ENCODE results near the gene TNP2. TPM values are rescaled to one million over a fixed set of nuclear protein-coding genes. Genes with fewer than 3 reads are reported as not detected.

TNP2 gene
- total and polyA plus RNA-seq, 7 donors, result not detected

GRCh38 chr16:11248133-11248532, 21.0 kb downstream of the TNP2 start:
- intact Hi-C loops (cut with DNase I), result no loop called here

DNA sequence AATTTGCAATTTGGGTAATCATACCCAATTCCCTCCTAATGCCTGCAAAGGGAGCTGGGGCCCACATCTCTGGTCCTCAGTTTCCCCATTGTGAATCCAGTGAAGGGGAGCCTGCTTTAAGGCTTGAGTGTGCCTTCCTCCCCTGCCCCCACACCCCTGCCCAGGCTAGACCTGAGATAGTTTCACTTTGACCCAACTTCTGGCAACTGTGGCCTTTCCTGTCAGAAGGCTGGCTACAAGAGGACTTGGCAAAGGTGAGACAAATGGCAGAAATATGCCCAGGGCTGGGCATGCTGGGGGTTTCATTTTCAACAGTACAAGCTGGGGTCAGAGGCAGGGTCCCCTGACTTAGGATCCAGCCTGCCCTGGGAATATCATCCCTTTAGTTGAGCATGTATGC, 23.1 kb downstream of the TNP2 start:
- H3K36me3 ChIP-seq (ENCODE audit: insufficient read depth in 1 of 2, low read depth in 1 of 2), result no peaks in the 10 kb centered on the region
- H3K27me3 ChIP-seq (ENCODE audit: insufficient read depth in 3 of 3, low read length in 2 of 3), result no peaks in the 10 kb centered on the region
- no peak overlapping the region for H3K4me3 ChIP-seq
- DNase-seq (no peak), ATAC-seq (no peak)
- H3K9me3 ChIP-seq, result no peaks in the 10 kb centered on the region
- peaks cover under 1% of the 10 kb centered on the region for H3K4me1 ChIP-seq
- intact Hi-C loops (cut with DNase I), result no loop called here
- no peak for TF ChIP-seq CTCF (IDR thresholded peaks at IDR 0.05)
- no peak overlapping the region for H3K27ac ChIP-seq

More at GRCh38 chr16:11248133-11248532, 21.0 kb downstream of the TNP2 start:
- Histone ChIP-seq H3K27ac (no peak overlapping the region), H3K9me3 (no peaks in the 10 kb centered on the region), H3K4me3 (no peak overlapping the region), H3K27me3 (ENCODE audit: insufficient read depth in 3 of 3, low read length in 2 of 3) (no peaks in the 10 kb centered on the region), H3K4me1 (no peaks in the 10 kb centered on the region), H3K36me3 (ENCODE audit: insufficient read depth in 1 of 2, low read depth in 1 of 2) (no peaks in the 10 kb centered on the region)
- no peak for TF ChIP-seq CTCF (IDR thresholded peaks at IDR 0.05)
- no peak for DNase-seq
- no peak for ATAC-seq
- 75 to 86% (median 80%) methylated on average over 8 of the region's 8 CpGs for WGBS, 3 donors

DNA sequence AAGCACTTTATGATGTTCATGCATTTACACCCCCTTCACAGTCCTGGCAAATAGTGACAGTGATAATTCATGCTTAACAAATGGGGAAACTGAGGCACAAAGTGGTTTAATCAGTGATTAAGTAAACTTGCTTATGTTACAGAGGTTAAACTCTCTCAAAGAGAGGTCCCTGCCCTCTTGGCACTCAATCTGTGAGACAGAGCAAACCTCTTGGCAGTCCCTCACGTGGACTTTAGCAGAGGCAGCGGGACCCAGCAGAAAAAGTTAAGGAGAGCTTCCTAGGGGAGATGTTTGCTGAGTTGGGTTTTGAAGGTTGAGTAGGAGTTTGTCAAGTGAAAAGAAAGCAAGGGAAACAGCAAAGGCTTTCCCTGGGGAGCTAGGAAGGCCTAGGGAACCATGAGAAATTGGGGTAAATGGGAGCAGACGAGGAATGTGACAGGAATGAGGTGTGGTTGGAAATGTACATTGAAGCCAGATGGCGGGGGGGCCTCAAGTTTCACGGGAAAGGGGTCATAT, 23.8 kb downstream of the TNP2 start:
- TF ChIP-seq CTCF (IDR thresholded peaks at IDR 0.05), result no peak
- Histone ChIP-seq H3K36me3 (ENCODE audit: insufficient read depth in 1 of 2, low read depth in 1 of 2) (no peaks in the 10 kb centered on the region), H3K9me3 (no peaks in the 10 kb centered on the region), H3K27ac (no peak overlapping the region), H3K4me1 (peaks cover 8% of the 10 kb centered on the region), H3K4me3 (no peak overlapping the region), H3K27me3 (ENCODE audit: insufficient read depth in 3 of 3, low read length in 2 of 3) (no peaks in the 10 kb centered on the region)
- DNase-seq, result no peak
- WGBS, 3 donors, result 70 to 77% (median 76%) methylated on average over 5 of the region's 5 CpGs
- intact Hi-C loops (cut with DNase I), result no loop called here
- ATAC-seq, result no peak

- TF ChIP-seq CTCF (IDR thresholded peaks at IDR 0.05), result no peak
- no peak for DNase-seq
- Histone ChIP-seq H3K27me3 (ENCODE audit: insufficient read depth in 3 of 3, low read length in 2 of 3) (no peaks in the 10 kb centered on the region), H3K4me1 (peaks cover 13% of the 10 kb centered on the region), H3K36me3 (ENCODE audit: insufficient read depth in 1 of 2, low read depth in 1 of 2) (no peaks in the 10 kb centered on the region), H3K4me3 (no peak overlapping the region), H3K9me3 (no peaks in the 10 kb centered on the region), H3K27ac (no peak overlapping the region)
- ATAC-seq, result no peak
- intact Hi-C loops (cut with DNase I), result no loop called here
- 67 to 72% (median 72%) methylated on average over 12 of the region's 12 CpGs for WGBS, 3 donors
Observed at GRCh38 chr16:11242658-11243057, 26.5 kb downstream of the TNP2 start.

DNA sequence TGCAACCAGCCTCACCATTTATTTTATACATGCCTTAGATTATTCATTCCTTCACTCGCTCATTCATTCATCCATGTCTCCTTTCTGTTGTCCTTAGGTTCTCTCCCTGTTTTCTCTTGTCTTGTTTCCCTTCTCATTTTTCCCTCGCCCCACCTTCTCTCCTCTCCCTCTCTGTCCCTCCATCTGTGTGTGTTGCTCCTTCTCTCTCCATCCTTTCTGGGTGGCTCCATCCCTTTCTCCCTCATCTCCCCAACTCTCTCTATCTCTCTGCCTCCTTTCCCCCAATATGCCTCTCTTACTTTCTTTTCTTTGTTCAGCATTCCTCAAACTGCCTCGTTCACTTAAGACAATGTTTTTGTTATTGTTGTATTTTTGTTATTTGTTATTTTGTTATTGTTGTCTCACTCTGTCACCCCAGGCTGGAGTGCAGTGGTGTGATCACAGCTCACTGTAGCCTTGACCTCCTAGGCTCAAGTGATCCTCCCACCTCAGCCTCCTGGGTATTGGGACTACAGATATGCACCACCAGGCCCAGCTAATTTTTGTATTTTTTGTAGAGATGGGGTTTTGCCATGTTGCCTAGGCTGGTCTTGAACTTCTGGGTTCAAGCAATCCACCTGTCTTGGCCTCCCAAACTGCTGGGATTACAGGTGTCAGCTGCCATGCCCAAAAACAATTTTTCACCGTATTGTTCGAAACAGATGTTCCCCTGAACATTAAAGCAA, 27.5 kb downstream of the TNP2 start:
- H3K27ac ChIP-seq, result no peak overlapping the region
- H3K36me3 ChIP-seq (ENCODE audit: insufficient read depth in 1 of 2, low read depth in 1 of 2), result no peaks in the 10 kb centered on the region
- WGBS, 3 donors, result 94% methylated on average over 5 of the region's 5 CpGs
- TF ChIP-seq CTCF (IDR thresholded peaks at IDR 0.05), result no peak
- no peaks in the 10 kb centered on the region for H3K27me3 ChIP-seq (ENCODE audit: insufficient read depth in 3 of 3, low read length in 2 of 3)
- peaks cover 13% of the 10 kb centered on the region for H3K4me1 ChIP-seq
- no peak for ATAC-seq
- H3K4me3 ChIP-seq, result no peak overlapping the region
- no peaks in the 10 kb centered on the region for H3K9me3 ChIP-seq
- no peak for DNase-seq
- intact Hi-C loops (cut with DNase I), result no loop called here
